Effector memory CD8-positive, alpha-beta T cell (primary cell): ENCODE measurements around the gene TMEM271.

Experiments used
- ATAC-seq: fragments of 150-1000 bp; cut with Tn5 transposase; replicated peaks from 2 replicates; pipeline ENCODE4 v1.10.0; 2021; ENCODE audit warnings: mild to moderate bottlenecking, moderate library complexity
- DNase-seq, 3 experiments: peaks; one replicate each; pipeline ENCODE4 v3.0.0; 2021
- H3K27ac Mint-ChIP-seq, 2 donors: one replicate each; pipeline ENCODE4 v1.8.0; 2022; ENCODE audit warnings: mild to moderate bottlenecking in 2 of 2, mixed read lengths in 2 of 2, moderate library complexity in 2 of 2
- H3K27me3 Mint-ChIP-seq, 2 donors: one replicate each; pipeline ENCODE4 v1.8.0; 2022; ENCODE audit warnings: mixed read lengths in 2 of 2
- H3K36me3 Mint-ChIP-seq: one replicate; pipeline ENCODE4 v1.8.0; 2022; ENCODE audit warnings: mild to moderate bottlenecking, moderate library complexity, mixed read lengths; ENCODE audit not compliant: insufficient read depth
- H3K4me1 Mint-ChIP-seq, 2 donors: one replicate each; pipeline ENCODE4 v1.8.0; 2022; ENCODE audit warnings: low read depth in 2 of 2, mixed read lengths in 2 of 2
- H3K4me3 Mint-ChIP-seq, 2 donors: one replicate each; pipeline ENCODE4 v1.8.0; 2022; ENCODE audit warnings: mild to moderate bottlenecking in 2 of 2, mixed read lengths in 2 of 2, moderate library complexity in 2 of 2
- H3K9me3 Mint-ChIP-seq, 2 donors: one replicate each; pipeline ENCODE4 v1.8.0; 2022; ENCODE audit warnings: mixed read lengths in 2 of 2

TMEM271 gene

DNA sequence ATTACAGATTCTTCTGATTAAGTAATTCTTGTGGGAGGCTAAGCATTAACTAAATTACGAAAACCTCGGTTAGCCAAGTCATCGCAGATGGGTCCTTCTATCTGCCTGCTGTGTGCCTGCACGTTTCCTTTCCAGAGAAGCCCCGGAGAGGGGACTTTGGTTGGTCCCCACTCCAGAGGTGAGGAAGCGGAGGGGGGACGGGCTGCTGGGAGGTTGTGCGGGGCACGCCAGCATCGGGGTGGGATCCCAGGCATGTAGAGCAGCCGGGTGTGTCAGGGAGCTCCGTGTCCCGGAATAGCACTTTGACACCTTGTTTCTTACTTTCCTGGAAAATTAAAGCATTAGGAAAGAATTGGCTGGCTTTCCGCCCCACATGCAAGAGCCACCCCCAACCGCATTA is 50.4 kb downstream of the TMEM271 start:
- Mint-ChIP-seq H3K4me1 (peaks cover 3 to 5% of the 10 kb centered on the region in 2 donors), H3K9me3 (no peaks in the 10 kb centered on the region), H3K27me3 (no peaks in the 10 kb centered on the region), H3K36me3 (peaks cover 26% of the 10 kb centered on the region), H3K27ac (no peak overlapping the region), H3K4me3 (no peak overlapping the region)
- DNase-seq (no peak), ATAC-seq (no peak)

DNA sequence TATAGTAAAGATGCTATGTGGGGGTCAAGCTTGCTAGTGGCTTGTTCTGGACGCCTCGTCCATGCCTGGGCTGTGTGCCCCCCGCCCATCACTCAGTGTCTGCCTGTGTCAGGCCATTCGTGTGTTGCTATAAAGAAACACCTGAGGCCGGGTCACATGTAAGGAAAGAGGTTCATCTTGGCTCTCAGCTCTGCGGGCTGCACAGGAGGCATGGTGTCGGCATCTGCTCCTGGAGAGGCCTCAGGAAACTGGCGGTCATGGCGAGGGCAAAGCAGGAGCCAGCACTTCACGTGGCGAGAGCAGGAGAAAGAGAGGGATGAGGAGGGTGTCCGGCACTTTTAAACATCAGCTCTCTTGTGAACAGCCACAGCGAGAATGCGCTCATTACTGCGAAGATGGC is 51.9 kb downstream of the TMEM271 start:
- Mint-ChIP-seq H3K36me3 (peaks cover 32% of the 10 kb centered on the region), H3K4me1 (peaks cover 4 to 6% of the 10 kb centered on the region in 2 donors), H3K27me3 (no peaks in the 10 kb centered on the region), H3K27ac (no peak overlapping the region), H3K4me3 (no peak overlapping the region), H3K9me3 (no peaks in the 10 kb centered on the region)
- DNase-seq: no peak
- no peak for ATAC-seq
